LNCaP clone FGC (cell line): ENCODE results near the gene MBD4.
"Not testable (repeated sequence)": the region's sequence is repeated elsewhere in the genome, so short reads cannot be mapped to it uniquely, and the experiment has no call there.

Source experiments
- DNase-seq: peaks from one replicate; pipeline ENCODE4 v3.0.0-alpha.2; 2011; ENCODE audit warnings: low read depth
- H3K4me3 ChIP-seq: 2 replicates; pipeline ENCODE4 v1.5.1; 2011; ENCODE audit warnings: mild to moderate bottlenecking, low read depth, low read length, control low read depth
- TF ChIP-seq, protein P1 (sequence below): IDR thresholded peaks from 2 replicates; pipeline ENCODE4 v1.5.1; 2012; ENCODE audit warnings: mild to moderate bottlenecking; ENCODE audit not compliant: control insufficient read depth, insufficient read depth; ENCODE audit errors: extremely low read depth

The MBD4 gene

GRCh38 chr3:129482721-129483120 is 43.0 kb upstream of the MBD4 start:
- no peak for DNase-seq
- TF ChIP-seq, protein P1, sequence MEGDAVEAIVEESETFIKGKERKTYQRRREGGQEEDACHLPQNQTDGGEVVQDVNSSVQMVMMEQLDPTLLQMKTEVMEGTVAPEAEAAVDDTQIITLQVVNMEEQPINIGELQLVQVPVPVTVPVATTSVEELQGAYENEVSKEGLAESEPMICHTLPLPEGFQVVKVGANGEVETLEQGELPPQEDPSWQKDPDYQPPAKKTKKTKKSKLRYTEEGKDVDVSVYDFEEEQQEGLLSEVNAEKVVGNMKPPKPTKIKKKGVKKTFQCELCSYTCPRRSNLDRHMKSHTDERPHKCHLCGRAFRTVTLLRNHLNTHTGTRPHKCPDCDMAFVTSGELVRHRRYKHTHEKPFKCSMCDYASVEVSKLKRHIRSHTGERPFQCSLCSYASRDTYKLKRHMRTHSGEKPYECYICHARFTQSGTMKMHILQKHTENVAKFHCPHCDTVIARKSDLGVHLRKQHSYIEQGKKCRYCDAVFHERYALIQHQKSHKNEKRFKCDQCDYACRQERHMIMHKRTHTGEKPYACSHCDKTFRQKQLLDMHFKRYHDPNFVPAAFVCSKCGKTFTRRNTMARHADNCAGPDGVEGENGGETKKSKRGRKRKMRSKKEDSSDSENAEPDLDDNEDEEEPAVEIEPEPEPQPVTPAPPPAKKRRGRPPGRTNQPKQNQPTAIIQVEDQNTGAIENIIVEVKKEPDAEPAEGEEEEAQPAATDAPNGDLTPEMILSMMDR, result peak; percentile 9; the same call in 1 of the 2 replicates
- no peak overlapping the region for H3K4me3 ChIP-seq

DNA sequence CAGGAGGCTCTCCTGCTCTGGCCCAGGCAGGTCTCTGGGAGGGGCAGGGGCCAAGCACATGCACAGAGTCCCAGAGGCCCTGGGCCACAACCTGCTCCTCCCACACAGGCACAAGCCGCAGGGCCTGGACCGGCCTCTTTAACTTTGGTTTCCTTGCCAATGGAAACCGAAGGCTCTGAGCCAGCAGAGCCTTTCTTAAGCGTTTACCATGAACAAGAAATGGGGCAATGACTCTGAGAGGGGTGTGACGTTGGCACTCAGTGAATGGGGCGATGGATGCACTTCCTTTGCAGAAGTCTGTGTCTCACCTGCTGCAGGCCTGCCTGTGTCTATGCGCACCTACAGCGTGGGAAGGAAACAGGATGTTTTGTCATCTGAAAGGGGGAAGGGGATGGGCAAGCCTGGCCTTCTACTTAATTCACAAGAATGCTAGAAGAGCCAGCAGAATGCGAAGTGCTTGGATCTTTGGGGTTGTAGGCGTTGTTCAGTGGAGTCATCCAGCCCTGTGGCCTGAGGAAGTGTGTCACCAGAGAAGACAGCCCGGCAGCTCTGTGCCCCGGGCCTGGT is 42.1 kb upstream of the MBD4 start:
- DNase-seq, result no peak
- TF ChIP-seq, protein P1, result no peak

DNA sequence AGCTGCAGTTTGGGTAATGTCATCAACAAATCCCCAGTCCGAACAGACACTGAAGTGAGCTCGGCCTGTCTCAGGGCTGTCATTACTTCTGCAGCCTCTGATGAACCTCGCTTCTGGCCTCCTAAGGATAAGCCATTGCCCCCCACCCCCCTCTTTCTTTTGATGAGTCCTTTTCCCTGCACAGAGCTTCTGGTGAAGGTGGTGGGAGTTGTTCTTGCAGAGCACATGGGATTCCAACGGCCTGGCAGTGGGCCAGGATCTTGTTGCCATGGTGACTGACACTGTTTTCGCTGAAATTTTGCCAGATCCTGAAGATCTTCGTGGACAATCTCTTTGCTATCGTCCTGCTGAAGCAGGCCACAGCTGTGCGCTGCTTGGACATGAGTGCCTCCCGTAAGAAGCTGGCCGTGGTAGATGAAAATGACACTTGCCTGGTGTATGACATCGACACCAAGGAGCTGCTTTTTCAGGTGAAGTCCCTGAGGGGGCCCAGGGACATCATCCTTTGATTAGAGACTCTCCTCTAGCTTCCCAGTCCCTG is 41.5 kb upstream of the MBD4 start:
- DNase-seq, result not testable (repeated sequence)

More for the DNA sequence above, 42.1 kb upstream of the MBD4 start:
- H3K4me3 ChIP-seq, result no peak overlapping the region

DNA sequence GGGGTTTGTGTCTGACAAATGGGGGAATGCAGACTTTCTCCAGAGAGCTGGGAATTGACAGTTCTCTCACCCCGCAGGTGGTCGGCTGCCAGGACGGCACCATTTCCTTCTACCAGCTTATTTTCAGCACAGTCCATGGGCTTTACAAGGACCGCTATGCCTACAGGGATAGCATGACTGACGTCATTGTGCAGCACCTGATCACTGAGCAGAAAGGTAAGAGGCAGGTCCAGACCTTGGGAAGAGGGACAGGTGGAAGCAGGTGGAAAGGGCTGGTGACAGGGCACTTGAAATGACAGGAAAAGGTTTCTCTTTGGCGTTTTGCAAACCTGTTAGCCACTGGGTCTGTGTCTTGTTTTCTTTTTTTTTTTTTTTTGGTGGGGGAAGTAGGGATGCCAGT is 36.8 kb upstream of the MBD4 start:
- TF ChIP-seq, protein P1, result no peak
- no peak overlapping the region for H3K4me3 ChIP-seq
- DNase-seq, result no peak

More for the DNA sequence above, 41.5 kb upstream of the MBD4 start:
- not testable (repeated sequence) for H3K4me3 ChIP-seq

GRCh38 chr3:129475863-129476262 is 36.1 kb upstream of the MBD4 start:
- TF ChIP-seq, protein P1, result no peak
- H3K4me3 ChIP-seq, result no peak overlapping the region
- no peak for DNase-seq

GRCh38 chr3:129474984-129475804 is 35.4 kb upstream of the MBD4 start:
- TF ChIP-seq, protein P1, result no peak
- DNase-seq, result no peak
- no peak overlapping the region for H3K4me3 ChIP-seq

DNA sequence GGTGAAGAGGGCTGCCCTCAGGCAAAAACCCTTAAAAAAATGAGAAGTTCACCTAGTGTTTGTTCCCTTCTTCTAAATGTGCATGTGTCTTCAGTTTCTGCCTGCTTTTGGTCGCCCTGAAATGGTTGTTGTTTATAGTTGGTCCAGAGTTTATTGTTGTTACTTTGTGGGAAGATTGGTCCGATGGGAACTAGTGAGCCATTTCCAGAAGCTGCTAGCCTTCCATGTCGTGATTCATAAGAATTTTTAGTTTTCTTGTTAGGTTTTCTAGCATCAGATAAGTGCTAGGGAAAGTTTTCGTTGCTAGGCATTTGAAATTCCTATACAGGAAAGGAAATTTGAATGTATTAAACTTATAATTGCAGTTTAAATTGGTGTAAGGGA is 34.0 kb upstream of the MBD4 start:
- no peak for DNase-seq
- H3K4me3 ChIP-seq, result no peak overlapping the region
- TF ChIP-seq, protein P1, result no peak
